Measurements from ENCODE around the gene SLC25A2.

SLC25A2 gene

DNA sequence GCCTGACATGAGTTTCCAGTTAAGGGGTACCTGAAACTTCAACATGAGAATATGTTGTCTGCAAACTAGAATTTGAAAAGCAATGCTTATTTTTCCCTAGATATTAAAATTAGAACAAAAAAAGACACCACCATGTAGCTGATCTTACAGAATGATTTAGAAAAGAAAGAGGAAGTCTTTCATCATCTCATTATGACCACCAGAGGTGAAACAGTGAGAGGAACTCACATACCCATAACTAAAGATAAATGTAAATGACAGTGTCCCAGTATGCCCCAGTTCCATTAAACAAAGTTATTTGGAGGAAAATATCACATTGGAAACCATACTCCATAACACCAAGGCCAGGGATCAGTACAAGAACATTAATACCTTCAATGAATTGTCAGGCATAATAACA lies 9.9 kb upstream of the SLC25A2 start:
- no peak for DNase-seq (ENCODE audit: low read depth in 3 of 3)

DNA sequence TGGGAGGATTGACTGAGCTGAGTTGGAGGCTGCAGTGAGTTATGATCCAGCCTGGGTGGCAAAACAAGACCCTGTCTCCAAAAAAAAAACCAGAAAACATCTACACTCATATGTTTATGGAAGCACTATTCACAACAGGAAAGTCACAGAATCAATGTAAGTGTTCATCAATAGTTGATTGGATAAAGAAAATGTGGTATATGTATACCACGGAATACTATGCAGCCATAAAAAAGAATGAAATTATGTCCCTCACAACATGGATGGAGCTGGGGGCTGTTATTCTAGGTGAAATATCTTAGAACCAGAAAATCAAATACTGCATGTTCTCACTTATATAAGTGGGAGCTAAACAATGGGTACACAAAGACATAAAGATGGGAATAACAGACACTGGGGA lies 2.8 kb upstream of the SLC25A2 start:
- DNase-seq (ENCODE audit: low read depth in 3 of 3): no peak

DNA sequence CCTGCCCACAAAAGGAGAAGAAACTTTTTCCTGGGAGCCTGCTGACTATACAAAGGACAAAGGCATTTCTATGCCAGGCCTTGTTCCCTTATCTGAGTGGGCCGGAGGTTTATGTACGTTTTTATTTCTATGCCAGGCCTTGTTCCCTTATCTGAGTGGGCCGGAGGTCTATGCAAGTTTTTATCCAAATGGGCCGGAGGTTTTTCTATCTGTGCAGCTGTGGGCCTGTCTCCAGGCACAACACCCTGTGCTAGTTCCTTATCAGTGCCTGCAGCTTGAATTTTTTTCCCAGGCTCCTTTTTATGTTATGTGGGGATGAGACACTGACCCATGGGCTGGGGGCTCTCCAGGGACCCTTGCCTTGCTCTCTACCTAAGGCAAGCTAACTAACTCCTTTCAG lies 5.5 kb downstream of the SLC25A2 start:
- DNase-seq (ENCODE audit: low read depth in 3 of 3): no peak

DNA sequence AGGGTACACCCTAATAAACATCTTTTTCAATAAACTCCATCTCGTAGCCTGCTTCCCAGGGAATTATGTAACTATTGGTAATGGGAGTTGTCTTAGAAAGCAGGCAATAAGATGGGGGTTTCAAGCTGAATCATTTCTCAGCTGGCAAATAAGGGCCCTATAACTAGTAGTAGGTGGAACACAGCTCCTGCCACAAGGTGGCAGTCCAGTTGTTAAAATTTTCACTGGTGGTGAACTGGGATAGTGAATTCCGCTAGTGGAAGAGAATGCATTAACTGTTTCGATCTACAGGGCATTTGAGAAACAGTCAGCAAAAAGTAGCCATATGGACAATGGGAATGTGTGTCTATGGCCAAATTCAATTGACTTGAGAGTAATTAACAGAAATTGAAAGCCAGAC lies 30.9 kb downstream of the SLC25A2 start:
- DNase-seq (ENCODE audit: low read depth in 3 of 3): no peak

DNA sequence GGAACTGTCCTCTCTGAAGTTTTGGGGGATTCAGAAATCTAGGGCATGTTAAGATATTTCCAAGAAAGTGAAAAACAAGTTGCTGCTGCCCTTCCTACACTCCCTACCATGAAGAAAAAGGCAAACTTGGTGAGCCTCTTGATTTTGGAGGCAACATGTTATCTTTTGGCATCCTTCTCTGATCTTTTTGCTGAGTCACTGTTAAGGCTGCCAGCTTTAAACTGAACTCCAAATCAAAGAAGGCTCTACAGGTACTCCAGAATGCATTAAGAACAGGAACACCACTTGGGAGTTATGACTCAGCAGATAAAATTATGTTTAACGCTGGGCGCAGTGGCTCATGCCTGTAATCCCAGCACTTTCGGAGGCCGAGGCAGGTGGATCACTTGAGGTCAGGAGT lies 34.7 kb downstream of the SLC25A2 start:
- no peak for DNase-seq (ENCODE audit: low read depth in 3 of 3)

DNA sequence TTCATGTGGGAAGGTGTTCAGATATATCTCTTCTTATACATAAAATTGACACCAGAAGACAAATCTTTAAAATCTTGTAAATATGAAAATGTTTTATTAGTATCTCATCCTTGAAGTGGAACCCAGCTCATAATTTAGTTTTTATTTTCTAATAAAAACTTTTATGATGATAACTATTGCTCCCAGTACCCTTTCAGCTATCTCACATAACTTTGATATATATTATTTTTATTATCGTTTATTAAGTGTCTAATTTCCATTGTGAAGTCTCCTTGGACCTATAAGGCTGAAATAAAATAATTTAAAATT lies 42.7 kb downstream of the SLC25A2 start:
- DNase-seq (ENCODE audit: low read depth in 3 of 3): no peak

DNA sequence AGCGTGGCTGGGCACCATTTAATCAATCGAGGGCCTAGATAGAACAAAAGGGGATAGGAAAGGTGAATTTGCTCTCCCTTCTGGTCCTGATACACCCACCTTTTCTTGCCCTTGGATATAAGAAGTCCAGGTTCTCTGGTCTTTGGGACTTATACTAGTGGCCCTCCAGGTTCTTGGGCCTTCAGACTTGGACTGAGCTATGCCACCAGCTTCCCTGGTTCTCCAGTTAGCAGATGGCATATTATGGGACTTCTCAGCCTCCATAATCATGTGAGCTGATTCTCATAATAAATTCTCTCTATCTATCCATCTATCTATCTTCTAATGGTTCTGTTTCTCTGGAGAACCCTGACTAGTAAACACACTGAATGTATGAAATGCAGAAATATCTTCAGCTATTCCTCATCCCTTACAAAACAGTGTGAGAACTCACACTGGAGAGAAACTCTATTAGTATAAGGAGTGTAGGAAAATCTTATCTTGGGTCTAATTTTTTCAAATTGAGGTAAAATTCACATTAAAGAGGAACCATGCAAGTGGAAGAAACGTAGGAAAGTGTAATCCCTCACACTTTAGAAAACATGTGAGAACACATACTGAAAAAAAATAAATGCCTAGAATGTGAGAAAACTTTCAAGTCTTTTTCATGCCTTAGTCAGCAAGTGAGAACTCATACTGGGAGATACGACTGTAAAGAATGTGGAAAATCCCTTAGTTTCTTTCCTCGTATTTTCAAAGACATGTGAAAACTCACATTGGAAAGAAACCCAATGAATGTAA lies 43.2 kb downstream of the SLC25A2 start:
- DNase-seq (ENCODE audit: low read depth in 3 of 3): no peak

DNA sequence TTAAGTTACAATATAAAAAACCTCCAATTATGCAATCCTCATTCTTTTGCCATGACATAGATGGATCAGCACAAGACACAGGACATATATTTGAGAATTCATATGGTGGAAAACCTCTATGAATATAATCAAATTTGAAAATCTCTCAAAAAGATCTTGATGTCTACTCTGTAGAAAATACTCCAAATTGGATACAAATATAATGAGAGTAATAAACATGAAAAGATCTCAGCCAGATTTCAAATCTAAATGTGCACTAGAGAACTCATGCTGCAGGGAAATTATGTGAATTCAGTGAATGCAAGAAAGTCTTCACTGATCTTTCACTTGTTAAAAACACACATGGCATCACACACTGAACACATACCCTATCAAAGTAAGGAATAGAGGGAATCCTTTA lies 44.9 kb downstream of the SLC25A2 start:
- no peak for DNase-seq (ENCODE audit: low read depth in 3 of 3)

DNA sequence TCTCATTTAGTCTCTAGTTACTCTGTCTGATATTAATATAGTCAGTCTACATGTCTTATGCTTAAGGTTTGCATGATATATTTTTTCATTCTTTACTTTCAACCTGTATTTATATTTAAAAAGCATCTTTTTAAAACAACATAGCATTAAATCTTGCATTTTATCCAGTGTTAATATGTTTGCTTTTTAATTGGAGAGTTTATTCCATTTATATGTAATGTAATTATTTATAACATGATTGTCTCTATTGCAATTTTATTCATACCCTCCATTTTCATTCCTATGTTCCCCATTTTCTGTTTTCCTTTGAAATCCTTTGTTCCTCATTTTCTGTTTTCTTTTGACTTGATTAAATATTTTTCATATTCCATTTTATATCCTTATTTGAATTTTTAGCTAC lies 45.4 kb downstream of the SLC25A2 start:
- no peak for DNase-seq (ENCODE audit: low read depth in 3 of 3)
